Measurements from ENCODE around the gene JARID2.

- no peak for TF ChIP-seq TEAD4 (IDR thresholded peaks at IDR 0.05; ENCODE audit: low read depth, low read length)
- TF ChIP-seq SUZ12 (IDR thresholded peaks at IDR 0.05; ENCODE audit: low read length): no peak
- no peak for TF ChIP-seq TAF1 (IDR thresholded peaks at IDR 0.05; ENCODE audit: low read depth, low read length)
- no peak for TF ChIP-seq CTCF (IDR thresholded peaks at IDR 0.05; ENCODE audit: control extremely low read depth in 1 of 3, insufficient read depth in 1 of 3, low read depth in 1 of 3, low read length in 3 of 3)
- TF ChIP-seq ATF3 (IDR thresholded peaks at IDR 0.05; ENCODE audit: insufficient read depth, low read depth, low read length): no peak
- TF ChIP-seq POLR2A (IDR thresholded peaks at IDR 0.05; ENCODE audit: control extremely low read depth in 1 of 2, low read depth in 2 of 2, low read length in 2 of 2): no peak
- TF ChIP-seq CBX8 (IDR thresholded peaks at IDR 0.05; ENCODE audit: borderline replicate concordance, low read depth, low read length): no peak
- TF ChIP-seq EP300 (IDR thresholded peaks at IDR 0.05; ENCODE audit: borderline replicate concordance in 1 of 2, low read depth in 2 of 2, low read length in 2 of 2): no peak
- no peak for TF ChIP-seq SP2 (IDR thresholded peaks at IDR 0.05; ENCODE audit: low read length)
Observed at GRCh38 chr6:15458021-15458459, 212.2 kb downstream of the JARID2 start.
